Measurements from ENCODE around the gene UBQLNL. TPM values are rescaled to one million over a fixed set of nuclear protein-coding genes. Genes with fewer than 3 reads are reported as not detected.
A peak's percentile ranks its signal among the peaks of the same experiment; 100 is the strongest.

The UBQLNL gene
- total RNA-seq, 1 donor from 2014 or later: 0.21 TPM

GRCh38 chr11:5488798-5489399 lies 27.6 kb downstream of the UBQLNL start:
- TF ChIP-seq CTCF (IDR thresholded peaks at IDR 0.05; ENCODE audit: insufficient read depth, low read length, poor library complexity, severe bottlenecking): no peak
- H3K36me3 ChIP-seq (ENCODE audit: control insufficient read depth, insufficient read depth, low read length): no peaks in the 10 kb centered on the region
- H3K4me3 ChIP-seq (ENCODE audit: low read depth, low read length): no peak overlapping the region
- H3K27me3 ChIP-seq (ENCODE audit: control insufficient read depth, insufficient read depth, low read length): no peaks in the 10 kb centered on the region
- DNase-seq (ENCODE audit: low read depth): no peak

- DNase-seq (ENCODE audit: low read depth): no peak
- no peaks in the 10 kb centered on the region for H3K27me3 ChIP-seq (ENCODE audit: control insufficient read depth, insufficient read depth, low read length)
- no peaks in the 10 kb centered on the region for H3K36me3 ChIP-seq (ENCODE audit: control insufficient read depth, insufficient read depth, low read length)
- H3K4me3 ChIP-seq (ENCODE audit: low read depth, low read length): no peak within 1 kb of the TSS
- no peak for TF ChIP-seq CTCF (IDR thresholded peaks at IDR 0.05; ENCODE audit: insufficient read depth, low read length, poor library complexity, severe bottlenecking)
These were observed 28.1 kb downstream of the UBQLNL start, which contains the start of gene OR52D1 for GRCh38 chr11:5488385-5488784. Gene OR52D1, plus strand, starts transcription at chr11:5488685. Its CDS starts 22 bp downstream, at chr11:5488707.

GRCh38 chr11:5486421-5486820 lies 30.1 kb downstream of the UBQLNL start:
- Histone ChIP-seq H3K36me3 (ENCODE audit: control insufficient read depth, insufficient read depth, low read length) (no peaks in the 10 kb centered on the region), H3K27me3 (ENCODE audit: control insufficient read depth, insufficient read depth, low read length) (no peaks in the 10 kb centered on the region), H3K4me3 (ENCODE audit: low read depth, low read length) (no peak overlapping the region)
- no peak for TF ChIP-seq CTCF (IDR thresholded peaks at IDR 0.05; ENCODE audit: insufficient read depth, low read length, poor library complexity, severe bottlenecking)
- no peak for DNase-seq (ENCODE audit: low read depth)

GRCh38 chr11:5486003-5486402 lies 30.5 kb downstream of the UBQLNL start:
- TF ChIP-seq CTCF (IDR thresholded peaks at IDR 0.05; ENCODE audit: insufficient read depth, low read length, poor library complexity, severe bottlenecking): no peak
- H3K27me3 ChIP-seq (ENCODE audit: control insufficient read depth, insufficient read depth, low read length): no peaks in the 10 kb centered on the region
- DNase-seq (ENCODE audit: low read depth): no peak
- H3K36me3 ChIP-seq (ENCODE audit: control insufficient read depth, insufficient read depth, low read length): no peaks in the 10 kb centered on the region
- no peak overlapping the region for H3K4me3 ChIP-seq (ENCODE audit: low read depth, low read length)

- TF ChIP-seq CTCF (IDR thresholded peaks at IDR 0.05; ENCODE audit: insufficient read depth, low read length, poor library complexity, severe bottlenecking): peak; percentile 78
- H3K27me3 ChIP-seq (ENCODE audit: control insufficient read depth, insufficient read depth, low read length): no peaks in the 10 kb centered on the region
- no peaks in the 10 kb centered on the region for H3K36me3 ChIP-seq (ENCODE audit: control insufficient read depth, insufficient read depth, low read length)
- H3K4me3 ChIP-seq (ENCODE audit: low read depth, low read length): no peak overlapping the region
- DNase-seq (ENCODE audit: low read depth): peak; percentile 2
These were observed 40.2 kb downstream of the UBQLNL start for GRCh38 chr11:5476186-5476819.

- Histone ChIP-seq H3K4me3 (ENCODE audit: low read depth, low read length) (no peak overlapping the region), H3K36me3 (ENCODE audit: control insufficient read depth, insufficient read depth, low read length) (no peaks in the 10 kb centered on the region), H3K27me3 (ENCODE audit: control insufficient read depth, insufficient read depth, low read length) (no peaks in the 10 kb centered on the region)
- no peak for TF ChIP-seq CTCF (IDR thresholded peaks at IDR 0.05; ENCODE audit: insufficient read depth, low read length, poor library complexity, severe bottlenecking)
- no peak for DNase-seq (ENCODE audit: low read depth)
These were observed 42.6 kb downstream of the UBQLNL start for GRCh38 chr11:5473921-5474320.
